Motor neuron (in vitro differentiated cells): ENCODE measurements around the gene GAN. TPM values are rescaled to one million over a fixed set of nuclear protein-coding genes. Genes with fewer than 3 reads are reported as not detected.
"Not testable (repeated sequence)": the region's sequence is repeated elsewhere in the genome, so short reads cannot be mapped to it uniquely, and the experiment has no call there.

Source experiments
- ATAC-seq, 8 experiments: fragments of 200-7000 bp; cut with Tn5 transposase; replicated peaks in 6 of 8; 2 replicates each; pipeline ENCODE4 v1.8.0; 2021; ENCODE audit warnings: mild to moderate bottlenecking in 8 of 8, moderate library complexity in 8 of 8
- H3K27ac ChIP-seq, 2 donors: fragments of 250-450 bp; sonication (Bioruptor Pico); 2 replicates each; pipeline ENCODE4 v1.9.0; 2021; ENCODE audit warnings: antibody characterized with exemption in 2 of 2, mild to moderate bottlenecking in 2 of 2, moderate library complexity in 1 of 2
- H3K4me1 ChIP-seq, 2 donors: fragments of 250-450 bp; sonication (Bioruptor Pico); replicated peaks in 1 of 2; 2 replicates each; pipeline ENCODE4 v1.6.1; 2021; ENCODE audit warnings: antibody characterized with exemption in 2 of 2, mild to moderate bottlenecking in 2 of 2, moderate library complexity in 1 of 2
- H3K4me3 ChIP-seq, 5 donors: fragments of 250-450 bp; sonication (Bioruptor Pico); 2 replicates each; pipeline ENCODE4 v1.9.0; 2021; ENCODE audit warnings: antibody characterized with exemption in 5 of 5, mild to moderate bottlenecking in 5 of 5, moderate library complexity in 4 of 5
- WGBS, 10 experiments: fragments of 450-650 bp; shearing (Covaris generic); methylation state at CpG; one replicate each; pipeline ENCODE4 v1.0.0; 2022; 5-methylcytosine and 5-hydroxymethylcytosine counted together
- in situ Hi-C, 9 experiments: fragments of 400-800 bp; cut with MboI; loops; one replicate each; pipeline ENCODE4 v1.15.0; 2021; ENCODE audit warnings: low sequenced_read_pairs in 9 of 9, low pct_unique_long_range_greater_than_20kb in 2 of 9; ENCODE audit not compliant: unreplicated experiment in 9 of 9
- total RNA-seq, 8 experiments: library from RNA; unstranded; fragments of 300-600 nt; gene quantifications; 2 replicates each; pipeline versions ENCODE4 v1.2.3 to v1.2.4, GENCODE V29; 2022

Gene GAN
- total RNA-seq, 8 experiments from 2014 or later, result 6.2 to 14.5 (median 9.9) TPM

DNA sequence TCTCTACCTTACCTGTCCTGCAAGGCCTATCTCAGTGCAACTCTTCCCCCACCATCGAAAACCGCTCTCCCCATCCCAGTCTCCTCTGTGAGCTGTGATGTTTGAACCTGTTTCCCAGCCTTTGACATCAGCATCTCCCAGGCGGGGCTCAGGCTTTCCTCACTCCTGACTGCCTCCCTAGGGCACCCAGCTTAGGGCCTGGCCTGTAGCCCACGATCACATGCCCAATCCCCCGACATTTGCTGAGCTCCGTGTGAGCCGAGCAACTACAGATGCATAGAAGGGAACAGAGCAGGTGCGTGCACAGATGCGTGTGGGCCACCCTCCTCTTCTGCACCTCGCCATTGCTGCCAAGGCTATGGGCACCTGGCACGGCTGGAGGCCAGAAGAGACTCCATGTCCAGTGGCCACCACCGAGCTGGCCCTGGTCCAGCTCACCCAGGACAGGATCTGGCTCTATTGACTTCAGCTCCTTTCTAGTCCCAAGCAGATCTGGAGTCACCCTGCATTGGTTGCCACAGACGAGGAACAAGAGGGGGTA, 94.3 kb downstream of the GAN start:
- WGBS, 10 experiments, result 40 to 100% (median 81%) methylated on average over 1 to 8 of the region's 13 CpGs; no CpG with 5 or more reads in 2 of the 10 experiments
- Histone ChIP-seq H3K4me1 (no peaks in the 10 kb centered on the region), H3K27ac (no peak overlapping the region), H3K4me3 (no peak overlapping the region)
- no peak for ATAC-seq
- in situ Hi-C loops, result loop anchor here in 4 of 9 experiments (10.0 to 25.0 kb wide), 2 partner anchors 316 to 328 kb away; no protein-coding TSS in a partner anchor

DNA sequence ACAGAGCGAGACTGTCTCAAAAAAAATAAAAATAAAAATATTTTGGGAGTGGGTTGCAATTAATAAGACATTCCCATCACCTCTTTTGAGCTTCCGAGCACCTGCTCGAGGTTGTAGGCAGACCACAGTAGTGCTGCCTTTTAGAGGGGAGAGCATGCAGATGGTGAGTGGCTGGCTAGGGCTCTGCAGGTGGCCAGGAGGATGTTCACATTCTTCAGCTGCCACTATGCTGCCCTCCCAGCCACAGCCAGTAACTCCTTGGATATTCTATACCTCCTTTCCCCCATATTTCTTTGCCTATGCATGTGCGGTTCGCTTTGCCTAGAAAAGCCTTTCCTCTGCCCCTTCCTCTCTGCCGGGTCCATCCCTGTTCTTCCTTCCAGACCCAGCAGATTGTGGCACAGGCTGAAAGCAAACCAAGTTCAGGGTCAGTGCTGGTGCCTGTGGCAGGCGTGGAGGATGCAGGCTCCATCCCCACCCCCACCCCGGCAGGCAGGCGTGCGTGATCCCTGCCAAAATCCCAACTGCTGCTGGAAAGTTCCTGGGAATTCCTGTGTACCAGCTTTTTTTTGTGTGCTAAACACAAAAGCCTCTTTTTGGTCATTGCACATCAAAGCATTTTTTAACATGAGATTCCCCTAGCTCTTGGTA, 96.0 kb downstream of the GAN start:
- in situ Hi-C loops, result loop anchor here in 1 of 9 experiments (25.0 kb wide), 1 partner anchor 327 kb away; no protein-coding TSS in a partner anchor
- H3K27ac ChIP-seq, result no peak overlapping the region
- WGBS, 10 experiments, result 0 to 100% (median 57%) methylated on average over 1 to 5 of the region's 10 CpGs; no CpG with 5 or more reads in 3 of the 10 experiments
- peaks cover 13% of the 10 kb centered on the region in 2 donors for H3K4me1 ChIP-seq
- no peak overlapping the region for H3K4me3 ChIP-seq
- no peak for ATAC-seq

DNA sequence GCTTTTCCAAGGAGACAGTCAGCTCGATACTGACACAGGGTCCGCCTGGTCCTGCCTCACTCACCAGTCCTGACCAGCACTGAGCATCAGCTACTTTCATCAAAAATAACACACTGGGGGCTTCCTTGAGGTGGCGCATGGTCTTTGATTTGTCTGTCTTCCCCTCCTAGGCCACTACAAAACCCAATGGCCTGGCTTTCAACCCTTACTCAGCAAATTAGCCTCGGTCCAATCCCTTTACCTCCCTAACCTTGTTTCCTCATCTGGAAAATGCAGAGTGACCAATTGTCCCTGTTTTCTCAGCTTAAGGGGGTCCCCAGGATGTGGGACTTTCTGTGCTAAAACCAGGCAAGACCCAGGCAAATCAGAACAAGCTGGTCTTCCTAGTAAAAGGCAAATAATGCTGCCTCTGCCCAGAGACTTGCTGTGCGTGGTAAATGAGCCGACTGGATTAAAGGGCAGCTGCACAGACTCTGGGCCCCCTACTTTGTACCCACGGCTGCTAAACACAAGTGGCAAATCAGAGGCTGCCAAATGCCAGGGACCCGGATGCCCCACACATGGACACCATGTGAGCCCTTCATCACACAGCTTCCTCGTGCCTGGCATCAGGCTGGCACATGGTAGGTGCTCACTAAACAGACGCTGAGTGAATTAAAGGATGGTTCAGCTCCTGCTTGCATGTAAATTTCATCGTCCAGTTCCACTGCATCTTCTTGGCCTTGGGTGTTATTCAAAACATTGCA, 98.7 kb downstream of the GAN start:
- in situ Hi-C loops, result loop anchor here in 1 of 9 experiments (25.0 kb wide), 1 partner anchor 324 kb away; no protein-coding TSS in a partner anchor
- ATAC-seq, result peak in 2 of 8 experiments; percentile 26 to 30
- no peak overlapping the region for H3K27ac ChIP-seq
- 41 to 100% (median 69%) methylated on average over 2 to 6 of the region's 11 CpGs; no CpG with 5 or more reads in 3 of the 10 experiments for WGBS, 10 experiments
- no peak overlapping the region for H3K4me3 ChIP-seq
- H3K4me1 ChIP-seq, result peaks cover 17 to 26% of the 10 kb centered on the region in 2 donors

DNA sequence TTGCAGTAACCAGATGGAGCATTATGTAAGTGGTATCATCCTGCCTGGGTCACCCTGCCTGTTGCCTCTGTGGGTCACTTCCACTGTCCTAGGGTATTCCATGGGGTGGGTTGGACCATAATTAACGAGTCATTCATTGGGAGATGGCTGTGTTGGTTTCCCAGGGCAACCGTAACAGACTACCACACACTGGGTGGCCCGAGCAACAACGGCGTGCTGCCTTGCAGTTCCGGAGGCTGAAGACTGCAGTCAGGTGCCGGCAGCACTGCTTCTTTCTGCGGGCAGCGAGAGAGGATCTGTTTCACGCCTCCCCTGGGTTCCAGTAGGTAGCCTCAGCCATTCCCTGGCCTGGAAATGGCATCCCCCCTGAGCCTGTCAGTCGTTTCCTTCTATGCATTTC, 101.0 kb downstream of the GAN start:
- WGBS, 10 experiments, result 9 to 80% (median 25%) methylated on average over 1 to 4 of the region's 11 CpGs; no CpG with 5 or more reads in 6 of the 10 experiments
- Histone ChIP-seq H3K27ac (peak overlapping the region in 1 of 2 donors; percentile 7), H3K4me3 (no peak overlapping the region), H3K4me1 (peaks cover 17 to 26% of the 10 kb centered on the region in 2 donors)
- in situ Hi-C loops, result loop anchor here in 1 of 9 experiments (25.0 kb wide), 1 partner anchor 322 kb away; no protein-coding TSS in a partner anchor
- peak in 5 of 8 experiments; percentile 98 to 99 (median 99) for ATAC-seq

DNA sequence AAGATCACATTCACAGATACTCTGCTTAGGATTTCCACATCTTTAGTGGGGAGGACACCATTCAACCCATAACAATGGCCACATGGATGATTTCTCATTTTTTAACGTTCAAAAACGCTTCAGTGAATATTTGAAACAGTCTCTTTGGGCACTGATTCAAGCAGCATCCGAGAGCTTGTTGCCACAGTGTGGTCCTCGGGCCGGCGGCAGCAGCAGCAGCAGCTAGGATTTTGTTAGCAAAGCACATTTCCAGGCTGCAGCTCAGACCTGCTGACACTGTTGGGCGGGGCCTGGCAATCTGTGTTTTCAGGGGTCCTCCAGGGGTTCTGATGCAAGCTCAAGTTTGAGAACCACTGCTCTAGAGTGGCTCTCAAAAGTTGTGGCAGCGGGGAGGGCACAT, 102.0 kb downstream of the GAN start:
- Histone ChIP-seq H3K4me1 (peaks cover 17 to 26% of the 10 kb centered on the region in 2 donors), H3K27ac (no peak overlapping the region), H3K4me3 (no peak overlapping the region)
- in situ Hi-C loops, result loop anchor here in 1 of 9 experiments (25.0 kb wide), 1 partner anchor 321 kb away; no protein-coding TSS in a partner anchor
- no peak for ATAC-seq
- 20 to 77% (median 69%) methylated on average over 2 to 6 of the region's 8 CpGs; no CpG with 5 or more reads in 5 of the 10 experiments for WGBS, 10 experiments

DNA sequence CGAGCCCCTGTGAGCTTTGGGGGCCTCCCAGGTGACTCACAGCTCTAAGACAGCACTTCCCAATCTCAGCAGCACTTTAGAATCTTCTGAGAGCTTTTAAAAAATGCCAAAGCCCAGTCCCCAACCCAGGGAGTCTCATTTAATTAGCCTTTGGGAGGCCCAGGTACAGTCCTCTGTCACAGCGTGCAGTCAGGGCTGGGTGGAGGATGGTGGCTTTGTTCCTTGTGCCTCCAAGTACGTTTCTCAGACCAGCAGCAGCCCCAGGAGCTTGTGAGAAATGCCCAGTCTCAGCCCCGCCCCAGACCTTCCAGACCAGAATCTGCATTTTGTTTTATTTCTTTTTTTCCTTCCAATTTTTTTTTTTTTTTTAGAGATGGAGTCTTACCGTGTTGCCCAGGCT, 102.4 kb downstream of the GAN start:
- in situ Hi-C loops, result loop anchor here in 1 of 9 experiments (25.0 kb wide), 1 partner anchor 320 kb away; no protein-coding TSS in a partner anchor
- 0 to 100% (median 63%) methylated on average over 1 to 4 of the region's 5 CpGs; no CpG with 5 or more reads in 4 of the 10 experiments for WGBS, 10 experiments
- no peak overlapping the region for H3K27ac ChIP-seq
- ATAC-seq, result no peak
- H3K4me1 ChIP-seq, result peaks cover 17 to 26% of the 10 kb centered on the region in 2 donors
- no peak overlapping the region for H3K4me3 ChIP-seq

DNA sequence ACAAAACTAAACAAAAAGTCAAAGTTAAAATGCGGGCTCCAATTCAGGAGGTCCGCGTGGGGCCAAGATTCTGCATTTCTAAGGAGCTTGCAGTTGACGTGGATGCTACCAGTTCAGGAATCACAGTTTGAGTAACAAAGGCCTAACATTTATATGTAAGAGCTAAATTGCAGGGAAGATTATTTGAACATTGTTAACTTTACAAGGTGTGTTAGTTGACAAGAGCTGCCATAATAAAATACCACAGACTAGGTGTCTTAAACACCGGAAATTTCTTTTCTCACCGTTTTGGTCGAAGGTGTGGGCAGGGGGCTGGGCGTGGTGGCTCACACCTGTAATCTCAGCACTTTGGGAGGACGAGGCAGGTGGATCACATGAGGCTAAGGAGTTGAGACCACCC, 105.0 kb downstream of the GAN start:
- ATAC-seq, result no peak
- WGBS, 10 experiments, result 75 to 100% (median 89%) methylated on average over 1 to 8 of the region's 9 CpGs; no CpG with 5 or more reads in 1 of the 10 experiments
- no peak overlapping the region for H3K4me3 ChIP-seq
- in situ Hi-C loops, result loop anchor here in 1 of 9 experiments (25.0 kb wide), 1 partner anchor 317 kb away; no protein-coding TSS in a partner anchor
- no peak overlapping the region for H3K27ac ChIP-seq
- peaks cover 10 to 20% of the 10 kb centered on the region in 2 donors for H3K4me1 ChIP-seq

DNA sequence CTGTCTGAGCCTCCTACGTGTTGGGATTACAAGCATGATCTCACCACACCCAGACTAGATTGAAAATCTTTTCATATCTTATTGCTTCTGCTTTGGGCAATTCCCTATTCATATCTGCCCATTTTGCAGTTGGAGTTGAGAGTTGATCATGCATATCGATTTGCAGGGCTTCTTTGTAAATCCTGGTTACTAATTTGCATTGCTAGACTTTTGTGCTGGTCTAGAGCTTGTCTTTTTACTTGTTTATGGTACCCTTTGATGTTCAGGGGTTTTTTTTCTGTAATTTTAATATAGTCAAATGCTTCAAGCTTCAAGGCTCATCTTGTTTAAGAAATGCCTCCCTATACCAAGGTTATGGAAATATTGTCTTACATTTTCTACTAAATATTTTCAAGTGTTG, 106.4 kb downstream of the GAN start:
- Histone ChIP-seq H3K4me1 (peaks cover under 1 to 11% of the 10 kb centered on the region in 2 donors), H3K27ac (no peak overlapping the region), H3K4me3 (no peak overlapping the region)
- in situ Hi-C loops, result loop anchor here in 1 of 9 experiments (25.0 kb wide), 1 partner anchor 316 kb away; no protein-coding TSS in a partner anchor
- ATAC-seq, result no peak
- WGBS, 10 experiments, result 35 to 100% (median 80%) methylated on average over 1 to 2 of the region's 2 CpGs; no CpG with 5 or more reads in 1 of the 10 experiments

DNA sequence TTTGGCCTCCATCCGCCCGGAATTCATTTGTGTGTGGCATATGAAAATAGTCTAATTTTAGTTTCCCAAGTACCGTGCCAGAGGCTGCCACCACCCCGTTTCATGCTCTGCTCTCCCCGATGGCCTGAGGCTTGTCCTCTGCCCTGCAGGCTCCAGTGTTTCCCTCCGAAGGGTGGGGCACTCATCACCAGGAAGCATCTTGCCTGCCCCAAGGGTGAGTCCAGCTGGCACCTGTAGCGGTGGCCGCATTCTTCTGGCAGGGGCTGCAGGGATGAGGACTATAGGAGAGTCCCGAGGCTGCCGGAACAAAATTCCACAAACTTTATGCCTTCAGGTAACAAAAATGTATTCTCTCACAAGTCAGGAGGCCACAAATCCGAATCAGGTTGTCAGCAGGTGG, 106.8 kb downstream of the GAN start:
- in situ Hi-C loops, result loop anchor here in 1 of 9 experiments (25.0 kb wide), 1 partner anchor 316 kb away; no protein-coding TSS in a partner anchor
- whole genome bisulfite sequencing, 10 experiments, result 10 to 99% (median 73%) methylated on average over 1 to 9 of the region's 11 CpGs
- no peak for ATAC-seq

DNA sequence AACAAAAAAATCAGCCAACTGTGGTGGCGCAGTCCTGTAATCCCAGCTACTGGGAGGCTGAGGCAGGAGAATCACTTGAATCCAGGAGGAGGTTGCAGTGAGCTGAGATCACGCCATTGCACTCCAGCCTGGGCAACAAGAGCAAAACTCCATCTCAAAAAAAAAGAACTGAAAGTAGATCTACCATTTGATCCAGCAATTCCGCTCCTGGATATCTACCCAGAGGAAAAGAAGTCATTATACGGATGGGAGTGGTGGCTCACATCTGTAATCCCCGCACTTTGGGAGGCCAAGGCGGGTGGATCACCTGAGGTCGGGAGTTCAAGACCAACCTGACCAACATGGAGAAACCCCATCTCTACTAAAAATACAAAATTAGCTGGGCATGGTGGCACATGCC, 107.4 kb downstream of the GAN start:
- H3K4me1 ChIP-seq, H3K4me3 ChIP-seq, H3K27ac ChIP-seq, ATAC-seq: not testable (repeated sequence)
- 81 to 100% (median 98%) methylated on average over 1 to 7 of the region's 7 CpGs; no CpG with 5 or more reads in 2 of the 10 experiments for WGBS, 10 experiments
- in situ Hi-C loops, result loop anchor here in 1 of 9 experiments (25.0 kb wide), 1 partner anchor 315 kb away; no protein-coding TSS in a partner anchor

More for the DNA sequence above, 106.8 kb downstream of the GAN start:
- Histone ChIP-seq H3K4me1 (peaks cover 0 to 7% of the 10 kb centered on the region in 2 donors), H3K27ac (no peak overlapping the region), H3K4me3 (no peak overlapping the region)

DNA sequence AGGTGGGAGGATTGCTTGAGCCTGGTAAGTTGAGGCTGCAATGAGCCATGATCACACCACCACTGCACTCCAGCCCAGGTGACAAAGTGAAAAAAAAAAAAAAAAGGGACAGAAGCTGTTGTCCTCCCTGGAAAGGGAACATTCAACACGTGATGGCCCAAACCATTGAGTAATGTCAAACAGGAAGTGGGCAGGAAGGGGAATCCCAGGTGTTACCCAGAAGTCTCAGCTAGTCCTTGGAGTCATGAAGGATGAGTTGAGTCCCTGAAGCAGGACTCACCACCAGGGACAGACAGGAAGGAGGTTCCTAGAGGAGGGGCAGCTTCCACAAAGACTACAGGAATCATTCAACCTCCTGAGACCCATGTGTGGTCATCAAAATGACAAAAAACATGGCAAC, 110.0 kb downstream of the GAN start:
- in situ Hi-C loops, result loop anchor here in 2 of 9 experiments (25.0 kb wide), 2 partner anchors 163 to 313 kb away; no protein-coding TSS in a partner anchor
- no peak for ATAC-seq
- H3K27ac ChIP-seq, result no peak overlapping the region
- peaks cover 0 to 10% of the 10 kb centered on the region in 2 donors for H3K4me1 ChIP-seq
- H3K4me3 ChIP-seq, result no peak overlapping the region
- WGBS, 10 experiments, result 0 to 86% (median 45%) methylated on average over 1 of the region's 1 CpG; no CpG with 5 or more reads in 6 of the 10 experiments

DNA sequence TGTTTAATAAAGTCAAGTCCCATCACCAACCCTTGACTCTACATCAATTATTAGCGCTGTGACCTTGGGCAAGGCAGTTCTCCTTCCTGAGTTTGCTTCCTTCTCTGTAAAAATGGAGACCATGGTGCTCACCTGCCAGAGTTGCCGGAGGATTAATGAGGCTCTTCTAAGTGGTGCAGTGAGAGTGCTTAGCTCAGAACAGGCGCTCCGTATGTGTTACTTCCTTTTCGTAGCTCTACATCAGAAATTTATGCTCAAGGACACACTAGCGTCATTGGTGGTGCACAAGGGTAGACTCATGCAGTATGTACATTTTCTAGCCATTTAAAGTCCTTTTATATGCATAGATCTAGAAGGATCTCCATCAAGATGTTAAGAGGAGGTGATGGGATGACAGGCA, 112.5 kb downstream of the GAN start:
- in situ Hi-C loops, result loop anchor here in 1 of 9 experiments (25.0 kb wide), 1 partner anchor 160 kb away; no protein-coding TSS in a partner anchor
- Histone ChIP-seq H3K27ac (no peak overlapping the region), H3K4me1 (peaks cover 14 to 21% of the 10 kb centered on the region in 2 donors), H3K4me3 (no peak overlapping the region)
- 33 to 100% (median 80%) methylated on average over 1 to 5 of the region's 6 CpGs; no CpG with 5 or more reads in 1 of the 10 experiments for WGBS, 10 experiments
- peak in 1 of 8 experiments; percentile 35 for ATAC-seq
